Activated naive CD8-positive, alpha-beta T cell treated with anti-CD3 and anti-CD28 coated beads, Interleukin-2, amount 10 ng/mL, durations not matched to agents 7 days and 5 days (primary cell): ENCODE data around the gene STX16. TPM values are rescaled to one million over a fixed set of nuclear protein-coding genes. Genes with fewer than 3 reads are reported as not detected.

Source experiments
- ATAC-seq: fragments of 150-1000 bp; cut with Tn5 transposase; one replicate; pipeline ENCODE4 v1.10.0; 2021; ENCODE audit warnings: low read depth, moderate library complexity
- POLR2A ChIA-PET: fragments of 350-600 bp; sonication (Branson Sonifier 250); formaldehyde crosslinking; loops from one replicate; lab custom pipeline; 2021; ENCODE audit warnings: antibody characterized with exemption; lab: Charles Lee
- DNase-seq: peaks from one replicate; pipeline ENCODE4 v3.0.0; 2021
- H3K27ac Mint-ChIP-seq: one replicate; pipeline ENCODE4 v1.8.0; 2022; ENCODE audit warnings: mild to moderate bottlenecking, mixed read lengths
- H3K27me3 Mint-ChIP-seq: one replicate; pipeline ENCODE4 v1.8.0; 2022; ENCODE audit warnings: mild to moderate bottlenecking, moderate library complexity, mixed read lengths
- H3K36me3 Mint-ChIP-seq: one replicate; pipeline ENCODE4 v1.8.0; 2021; ENCODE audit warnings: mild to moderate bottlenecking, mixed read lengths
- H3K4me1 Mint-ChIP-seq: one replicate; pipeline ENCODE4 v1.8.0; 2021; ENCODE audit warnings: mixed read lengths
- H3K4me3 Mint-ChIP-seq: one replicate; pipeline ENCODE4 v1.8.0; 2022; ENCODE audit warnings: mild to moderate bottlenecking, moderate library complexity, mixed read lengths
- H3K9me3 Mint-ChIP-seq: one replicate; pipeline ENCODE4 v1.8.0; 2021; ENCODE audit warnings: mixed read lengths
- total RNA-seq, 2 experiments: library from RNA; stranded (reverse); gene quantifications; one replicate each; pipeline ENCODE4 v1.2.3, GENCODE V29; 2021

STX16 gene
- total RNA-seq, 2 experiments from 2014 or later: 190 to 195 TPM

DNA sequence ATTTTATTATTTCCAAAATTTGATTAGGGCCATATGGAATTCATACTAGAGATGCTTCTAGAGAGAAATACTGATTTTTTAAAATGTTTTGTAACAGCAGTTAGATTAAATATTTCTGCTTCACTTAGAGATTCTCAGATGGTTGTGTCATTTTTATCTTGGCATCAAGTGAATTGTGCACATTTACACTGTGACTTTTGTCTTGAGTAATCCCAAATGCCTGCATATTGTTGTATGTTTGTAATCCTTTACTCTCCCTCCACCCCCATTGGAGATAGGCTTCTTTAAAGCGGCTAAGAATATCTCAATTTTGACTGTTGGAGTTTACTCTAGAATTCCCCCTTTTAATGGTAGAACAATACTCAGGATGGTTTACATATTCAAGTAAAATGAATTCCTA, 19.0 kb downstream of the STX16 start:
- Mint-ChIP-seq H3K27me3 (no peaks in the 10 kb centered on the region), H3K4me1 (peaks cover 28% of the 10 kb centered on the region), H3K9me3 (no peaks in the 10 kb centered on the region), H3K4me3 (no peak overlapping the region), H3K27ac (no peak overlapping the region), H3K36me3 (peaks cover 44% of the 10 kb centered on the region)
- DNase-seq: no peak
- POLR2A ChIA-PET: interaction anchor here (0.7 kb wide), 1 partner anchor 19 kb away, joined by 3 read pairs; no protein-coding TSS in a partner anchor
- no peak for ATAC-seq

DNA sequence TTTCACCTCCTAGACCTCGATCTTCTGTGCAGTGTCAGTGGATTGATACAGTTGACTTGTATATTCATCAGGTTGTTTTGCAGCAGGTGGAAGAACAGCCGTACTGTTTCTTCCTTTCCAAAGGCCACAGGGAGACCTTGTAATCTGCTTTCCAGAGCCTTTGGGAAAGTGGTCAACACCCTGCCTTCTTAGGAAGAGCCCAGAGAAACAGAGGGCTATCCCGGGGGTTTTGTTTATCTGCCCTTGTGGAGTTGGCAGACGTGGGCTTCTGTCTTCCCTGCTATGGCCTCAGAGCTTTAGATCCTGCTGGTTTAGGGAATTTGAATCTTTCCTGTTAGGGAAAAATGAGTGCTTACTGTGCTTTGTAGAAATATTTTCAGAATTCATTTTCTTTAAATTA, 19.6 kb downstream of the STX16 start:
- H3K36me3 Mint-ChIP-seq: peaks cover 47% of the 10 kb centered on the region
- ATAC-seq: no peak

GRCh38 chr20:58673119-58673518, 22.0 kb downstream of the STX16 start:
- Mint-ChIP-seq H3K9me3 (no peaks in the 10 kb centered on the region), H3K4me1 (peaks cover 15% of the 10 kb centered on the region), H3K36me3 (peaks cover 42% of the 10 kb centered on the region), H3K27me3 (no peaks in the 10 kb centered on the region), H3K27ac (no peak overlapping the region), H3K4me3 (no peak overlapping the region)
- POLR2A ChIA-PET: interaction anchor here (0.6 to 2.2 kb wide), 2 partner anchors 22 to 820 kb away, joined by 4 to 10 read pairs; partner anchors contain the start of gene STX16
- DNase-seq (no peak), ATAC-seq (no peak)

More for the DNA sequence above, 19.6 kb downstream of the STX16 start:
- POLR2A ChIA-PET: no interaction called here
- Mint-ChIP-seq H3K27ac (no peak overlapping the region), H3K9me3 (no peaks in the 10 kb centered on the region), H3K27me3 (no peaks in the 10 kb centered on the region), H3K4me3 (no peak overlapping the region), H3K4me1 (peaks cover 26% of the 10 kb centered on the region)
- no peak for DNase-seq

GRCh38 chr20:58675146-58675584, 24.1 kb downstream of the STX16 start:
- peaks cover 39% of the 10 kb centered on the region for H3K36me3 Mint-ChIP-seq
- POLR2A ChIA-PET: no interaction called here
- H3K9me3 Mint-ChIP-seq: no peaks in the 10 kb centered on the region
- no peaks in the 10 kb centered on the region for H3K27me3 Mint-ChIP-seq
- H3K4me3 Mint-ChIP-seq: no peak overlapping the region
- H3K27ac Mint-ChIP-seq: no peak overlapping the region
- H3K4me1 Mint-ChIP-seq: peaks cover 8% of the 10 kb centered on the region
- DNase-seq (no peak), ATAC-seq (no peak)

DNA sequence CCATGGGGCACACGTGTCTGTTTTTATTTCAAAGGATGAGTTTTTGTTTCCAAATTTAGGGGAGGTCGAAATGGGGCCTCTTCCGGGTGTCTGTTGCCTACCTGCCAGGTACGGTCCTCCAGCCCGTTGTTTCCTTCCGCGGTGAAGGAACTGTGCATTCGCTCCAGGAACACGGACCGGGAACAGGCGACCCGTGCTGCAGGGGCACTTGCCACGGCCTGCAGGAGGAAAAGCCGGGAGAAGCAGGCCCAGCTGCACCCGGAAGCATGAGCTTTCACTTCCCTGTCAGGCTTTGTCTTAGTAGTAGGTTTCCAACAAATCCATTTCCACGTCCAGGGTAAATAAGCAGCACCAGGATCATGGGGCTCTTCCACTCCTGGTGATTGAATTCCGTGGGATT, 24.6 kb downstream of the STX16 start:
- no peaks in the 10 kb centered on the region for H3K27me3 Mint-ChIP-seq
- ATAC-seq (no peak), DNase-seq (no peak)
- peaks cover 5% of the 10 kb centered on the region for H3K4me1 Mint-ChIP-seq
- no peaks in the 10 kb centered on the region for H3K9me3 Mint-ChIP-seq
- no peak overlapping the region for H3K27ac Mint-ChIP-seq
- H3K36me3 Mint-ChIP-seq: peaks cover 34% of the 10 kb centered on the region
- POLR2A ChIA-PET: no interaction called here
- no peak overlapping the region for H3K4me3 Mint-ChIP-seq

- Mint-ChIP-seq H3K4me3 (no peak overlapping the region), H3K27ac (no peak overlapping the region), H3K9me3 (no peaks in the 10 kb centered on the region), H3K27me3 (no peaks in the 10 kb centered on the region), H3K4me1 (peaks cover 5% of the 10 kb centered on the region), H3K36me3 (peaks cover 32% of the 10 kb centered on the region)
- DNase-seq (no peak), ATAC-seq (no peak)
- POLR2A ChIA-PET: interaction anchor here (1.0 to 1.6 kb wide), 2 partner anchors 14 to 16 kb away, joined by 3 to 6 read pairs; no protein-coding TSS in a partner anchor
These were observed 25.1 kb downstream of the STX16 start for GRCh38 chr20:58676161-58676560.

- DNase-seq: no peak
- no peak for ATAC-seq
- Mint-ChIP-seq H3K9me3 (no peaks in the 10 kb centered on the region), H3K27me3 (no peaks in the 10 kb centered on the region), H3K4me3 (no peak overlapping the region), H3K36me3 (peaks cover 33% of the 10 kb centered on the region), H3K4me1 (peaks cover 5% of the 10 kb centered on the region), H3K27ac (no peak overlapping the region)
- POLR2A ChIA-PET: interaction anchor here (1.0 to 1.6 kb wide), 3 partner anchors 15 to 26 kb away, joined by 3 to 6 read pairs (median 4); partner anchors contain the start of gene STX16
These were observed 26.1 kb downstream of the STX16 start for GRCh38 chr20:58677079-58677604.

DNA sequence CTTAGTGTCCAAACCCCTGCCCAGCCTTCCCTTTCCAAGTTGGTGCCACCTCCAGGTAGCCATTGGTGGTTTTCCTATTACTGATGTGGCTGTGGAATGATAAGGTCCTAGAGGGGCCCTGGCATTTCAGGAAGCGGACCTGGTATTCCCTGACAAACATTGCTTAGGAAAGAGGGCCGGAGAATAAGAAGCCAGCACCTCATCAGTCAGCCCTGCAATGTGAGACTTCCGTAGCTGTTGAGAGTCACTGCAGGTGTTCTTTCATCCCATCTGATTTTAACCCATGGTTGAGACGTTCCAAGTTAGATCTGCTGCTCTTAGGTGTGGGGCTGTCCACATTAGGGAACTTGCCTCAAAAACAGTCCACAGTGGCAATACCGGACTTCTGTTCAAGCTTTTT, 26.7 kb downstream of the STX16 start:
- H3K27me3 Mint-ChIP-seq: no peaks in the 10 kb centered on the region
- H3K4me3 Mint-ChIP-seq: no peak overlapping the region
- POLR2A ChIA-PET: interaction anchor here (1.5 to 1.6 kb wide), 2 partner anchors 18 to 26 kb away, joined by 4 to 6 read pairs; partner anchors contain the start of gene STX16
- H3K9me3 Mint-ChIP-seq: no peaks in the 10 kb centered on the region
- no peak for ATAC-seq
- H3K27ac Mint-ChIP-seq: no peak overlapping the region
- DNase-seq: no peak
- peaks cover 36% of the 10 kb centered on the region for H3K36me3 Mint-ChIP-seq
- H3K4me1 Mint-ChIP-seq: peaks cover 3% of the 10 kb centered on the region

GRCh38 chr20:58678806-58679205, 27.7 kb downstream of the STX16 start:
- no peaks in the 10 kb centered on the region for H3K4me1 Mint-ChIP-seq
- no peak overlapping the region for H3K4me3 Mint-ChIP-seq
- H3K27me3 Mint-ChIP-seq: no peaks in the 10 kb centered on the region
- peaks cover 30% of the 10 kb centered on the region for H3K36me3 Mint-ChIP-seq
- H3K9me3 Mint-ChIP-seq: no peaks in the 10 kb centered on the region
- DNase-seq (no peak), ATAC-seq (no peak)
- no peak overlapping the region for H3K27ac Mint-ChIP-seq
- POLR2A ChIA-PET: interaction anchor here (0.8 kb wide), 1 partner anchor 28 kb away, joined by 3 read pairs; the partner anchor contains the start of gene STX16

GRCh38 chr20:58682656-58683531, 31.8 kb downstream of the STX16 start:
- H3K36me3 Mint-ChIP-seq: peaks cover 16% of the 10 kb centered on the region
- POLR2A ChIA-PET: no interaction called here
- H3K27ac Mint-ChIP-seq: peak overlapping the region; percentile 25
- DNase-seq (no peak), ATAC-seq (no peak)
- no peaks in the 10 kb centered on the region for H3K9me3 Mint-ChIP-seq
- H3K4me3 Mint-ChIP-seq: no peak overlapping the region
- no peaks in the 10 kb centered on the region for H3K27me3 Mint-ChIP-seq
- H3K4me1 Mint-ChIP-seq: no peaks in the 10 kb centered on the region

DNA sequence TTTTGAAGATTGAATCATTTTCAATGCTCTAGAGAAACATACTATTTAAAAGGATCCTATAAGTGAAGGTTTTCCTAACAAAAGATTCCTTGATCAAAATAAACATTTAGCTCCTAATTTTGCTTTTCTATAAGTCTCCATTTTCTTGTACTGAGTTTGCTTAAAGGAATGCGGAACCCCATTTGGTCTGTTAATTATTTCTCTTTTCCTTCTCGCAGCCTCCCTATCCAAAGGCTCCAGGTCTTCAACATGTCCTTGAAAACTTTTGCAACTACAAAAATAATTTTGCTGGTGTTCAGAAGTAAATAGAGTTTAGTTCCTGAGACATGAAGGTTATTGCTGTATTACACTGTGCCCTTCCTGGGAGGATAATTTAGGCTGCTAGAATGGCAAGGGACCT, 33.2 kb downstream of the STX16 start:
- POLR2A ChIA-PET: no interaction called here
- Mint-ChIP-seq H3K36me3 (peaks cover 19% of the 10 kb centered on the region), H3K9me3 (no peaks in the 10 kb centered on the region), H3K4me3 (no peak overlapping the region), H3K27ac (no peak overlapping the region), H3K4me1 (peaks cover 2% of the 10 kb centered on the region), H3K27me3 (no peaks in the 10 kb centered on the region)
- DNase-seq: no peak
- ATAC-seq: no peak

GRCh38 chr20:58685988-58686387, 34.9 kb downstream of the STX16 start:
- Mint-ChIP-seq H3K27me3 (no peaks in the 10 kb centered on the region), H3K36me3 (peaks cover 22% of the 10 kb centered on the region), H3K9me3 (no peaks in the 10 kb centered on the region), H3K27ac (no peak overlapping the region), H3K4me1 (peaks cover 5% of the 10 kb centered on the region), H3K4me3 (no peak overlapping the region)
- ATAC-seq (no peak), DNase-seq (no peak)
- POLR2A ChIA-PET: no interaction called here

GRCh38 chr20:58688414-58688813, 37.3 kb downstream of the STX16 start:
- Mint-ChIP-seq H3K27me3 (no peaks in the 10 kb centered on the region), H3K36me3 (peaks cover 18% of the 10 kb centered on the region), H3K4me3 (no peak overlapping the region), H3K4me1 (peaks cover 7% of the 10 kb centered on the region), H3K27ac (no peak overlapping the region), H3K9me3 (no peaks in the 10 kb centered on the region)
- DNase-seq (no peak), ATAC-seq (no peak)
- POLR2A ChIA-PET: interaction anchor here (1.1 kb wide), 1 partner anchor 37 kb away, joined by 9 read pairs; the partner anchor contains the start of gene STX16
